Neutrophil (primary cell): ENCODE data around the gene NIF3L1.

ENCODE experiments used
- H3K27ac ChIP-seq: fragments of 200-600 bp; sonication (generic); 2 replicates; pipeline ENCODE4 v1.5.1; 2016; ENCODE audit warnings: mild to moderate bottlenecking, moderate library complexity
- H3K27me3 ChIP-seq: fragments of 200-600 bp; sonication (generic); 2 replicates; pipeline ENCODE4 v1.6.0; 2016; ENCODE audit warnings: mild to moderate bottlenecking
- H3K36me3 ChIP-seq: fragments of 200-600 bp; sonication (generic); 2 replicates; pipeline ENCODE4 v1.5.1; 2017
- H3K4me1 ChIP-seq, 2 experiments: fragments of 200-600 bp in 1 of 2; sonication (generic) in 1 of 2; 1 replicate in 1 of 2; 2 replicates in 1 of 2; pipeline versions ENCODE4 v1.5.1 to v1.6.1; 2013 to 2016; ENCODE audit warnings: low read depth in 1 of 2, low read length in 1 of 2, mild to moderate bottlenecking in 1 of 2, moderate library complexity in 1 of 2; ENCODE audit not compliant: control insufficient read depth in 1 of 2, insufficient read depth in 1 of 2
- H3K4me3 ChIP-seq, 2 experiments: fragments of 200-600 bp in 1 of 2; sonication (generic) in 1 of 2; 1 replicate in 1 of 2; 2 replicates in 1 of 2; pipeline ENCODE4 v1.5.1; 2013 to 2016; ENCODE audit warnings: low read depth in 1 of 2, low read length in 1 of 2, mild to moderate bottlenecking in 1 of 2, moderate library complexity in 1 of 2
- H3K9me3 ChIP-seq: fragments of 200-600 bp; sonication (generic); 2 replicates; pipeline ENCODE4 v1.5.1; 2016
- TF ChIP-seq, protein P1 (sequence below): fragments of 200-600 bp; sonication (generic); IDR thresholded peaks from 2 replicates; pipeline ENCODE4 v1.5.1; 2016; ENCODE audit warnings: antibody characterized with exemption

NIF3L1 gene

DNA sequence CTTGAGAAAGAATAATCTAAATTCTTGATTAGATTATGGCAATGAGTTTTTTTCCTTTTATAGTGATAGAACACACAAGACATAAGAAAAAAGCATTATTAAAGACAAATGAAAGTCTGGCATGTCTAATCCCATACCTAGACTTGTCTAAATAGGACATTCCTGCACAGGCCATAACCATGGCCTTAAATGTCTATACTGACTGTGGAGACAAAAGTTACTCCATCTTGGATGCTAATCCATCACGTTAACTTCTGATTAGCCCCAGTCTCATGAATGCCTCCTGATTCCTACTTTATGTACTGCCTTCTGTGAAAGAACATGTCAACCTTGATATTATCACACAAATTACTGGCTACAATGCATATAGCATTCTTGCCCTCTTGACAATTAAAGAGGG lies 50.7 kb downstream of the NIF3L1 start:
- TF ChIP-seq, protein P1, sequence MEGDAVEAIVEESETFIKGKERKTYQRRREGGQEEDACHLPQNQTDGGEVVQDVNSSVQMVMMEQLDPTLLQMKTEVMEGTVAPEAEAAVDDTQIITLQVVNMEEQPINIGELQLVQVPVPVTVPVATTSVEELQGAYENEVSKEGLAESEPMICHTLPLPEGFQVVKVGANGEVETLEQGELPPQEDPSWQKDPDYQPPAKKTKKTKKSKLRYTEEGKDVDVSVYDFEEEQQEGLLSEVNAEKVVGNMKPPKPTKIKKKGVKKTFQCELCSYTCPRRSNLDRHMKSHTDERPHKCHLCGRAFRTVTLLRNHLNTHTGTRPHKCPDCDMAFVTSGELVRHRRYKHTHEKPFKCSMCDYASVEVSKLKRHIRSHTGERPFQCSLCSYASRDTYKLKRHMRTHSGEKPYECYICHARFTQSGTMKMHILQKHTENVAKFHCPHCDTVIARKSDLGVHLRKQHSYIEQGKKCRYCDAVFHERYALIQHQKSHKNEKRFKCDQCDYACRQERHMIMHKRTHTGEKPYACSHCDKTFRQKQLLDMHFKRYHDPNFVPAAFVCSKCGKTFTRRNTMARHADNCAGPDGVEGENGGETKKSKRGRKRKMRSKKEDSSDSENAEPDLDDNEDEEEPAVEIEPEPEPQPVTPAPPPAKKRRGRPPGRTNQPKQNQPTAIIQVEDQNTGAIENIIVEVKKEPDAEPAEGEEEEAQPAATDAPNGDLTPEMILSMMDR: no peak
- Histone ChIP-seq H3K36me3 (peaks cover 46% of the 10 kb centered on the region), H3K9me3 (no peaks in the 10 kb centered on the region)

DNA sequence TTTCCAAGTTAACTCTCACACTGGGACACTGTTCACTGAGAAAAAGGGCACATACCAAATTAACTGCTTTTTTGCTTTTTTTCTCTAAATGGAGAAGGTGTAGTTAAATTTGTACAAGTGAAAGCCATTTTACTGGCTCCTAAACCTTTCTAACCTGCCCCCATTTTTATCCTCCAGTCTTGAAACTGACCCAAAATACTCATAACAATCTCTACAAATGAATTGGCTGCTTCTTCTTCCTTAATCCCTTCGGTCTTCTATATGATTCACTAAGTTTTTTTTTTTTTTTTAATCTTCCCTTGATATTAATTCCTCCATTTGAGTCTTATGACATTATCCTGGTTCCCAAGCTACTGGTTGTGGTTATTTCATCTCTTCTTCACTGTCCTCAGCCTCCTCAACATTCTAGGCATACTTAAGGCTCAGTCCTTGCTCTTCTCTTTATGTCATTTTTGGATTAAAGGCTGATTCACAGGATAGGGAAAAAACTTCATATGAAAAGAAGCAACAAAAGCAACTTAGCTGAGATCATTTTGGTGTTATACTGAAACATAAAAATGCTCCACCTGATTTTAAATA lies 54.4 kb downstream of the NIF3L1 start:
- H3K4me3 ChIP-seq: no peak overlapping the region
- H3K4me1 ChIP-seq: no peaks in the 10 kb centered on the region
- peaks cover 58% of the 10 kb centered on the region for H3K36me3 ChIP-seq
- no peaks in the 10 kb centered on the region for H3K27me3 ChIP-seq
- H3K27ac ChIP-seq: no peak overlapping the region
- H3K9me3 ChIP-seq: no peaks in the 10 kb centered on the region
- TF ChIP-seq, protein P1: no peak

More for the DNA sequence above, 50.7 kb downstream of the NIF3L1 start:
- Histone ChIP-seq H3K4me3 (no peak overlapping the region), H3K27me3 (no peaks in the 10 kb centered on the region), H3K4me1 (no peaks in the 10 kb centered on the region), H3K27ac (no peak overlapping the region)

DNA sequence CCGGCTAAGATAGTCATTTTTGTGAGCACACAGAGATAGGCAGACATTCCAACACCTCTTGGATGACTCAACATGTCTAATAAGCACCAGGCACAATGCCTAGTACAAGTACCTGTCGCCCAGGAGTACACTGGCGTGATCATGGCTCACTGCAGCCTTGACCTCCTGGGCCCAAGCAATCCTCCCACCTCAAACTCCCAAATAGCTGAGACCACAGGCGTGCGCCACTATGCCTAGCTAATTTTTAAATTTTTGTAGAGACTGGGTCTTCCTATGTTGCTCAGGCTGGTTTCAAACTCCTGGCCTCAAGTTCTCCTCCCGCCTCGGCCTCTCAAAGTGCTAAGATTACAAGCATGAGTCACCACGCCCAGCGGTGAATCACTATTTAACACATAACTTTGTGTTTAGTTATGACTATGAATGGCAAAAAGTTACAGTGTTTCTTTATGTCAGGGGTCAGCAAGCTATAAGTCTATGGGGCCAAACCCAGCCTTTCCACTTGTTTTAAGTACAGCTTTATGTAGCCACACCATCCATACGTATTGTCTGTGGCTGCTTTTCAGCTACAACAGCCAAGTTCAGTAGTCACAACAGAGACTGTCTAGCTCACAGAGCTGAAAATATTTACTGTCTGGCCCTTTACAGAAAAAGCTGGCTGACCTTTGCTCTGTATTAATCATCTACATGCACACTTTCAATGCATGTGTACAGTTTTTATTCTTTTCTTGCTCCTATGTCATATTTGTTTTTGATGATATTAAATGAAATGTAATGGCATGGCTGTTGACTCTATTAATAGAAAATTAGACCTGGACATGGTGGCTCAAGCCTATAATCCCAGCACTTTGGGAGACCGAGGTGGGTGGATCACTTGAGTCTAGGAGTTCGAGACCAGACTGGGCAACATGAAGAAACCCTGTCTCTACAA lies 55.6 kb downstream of the NIF3L1 start:
- H3K36me3 ChIP-seq: peaks cover 59% of the 10 kb centered on the region
- H3K9me3 ChIP-seq: no peaks in the 10 kb centered on the region
- H3K4me1 ChIP-seq: no peaks in the 10 kb centered on the region
- H3K4me3 ChIP-seq: no peak overlapping the region
- TF ChIP-seq, protein P1: no peak
- H3K27ac ChIP-seq: no peak overlapping the region
- no peaks in the 10 kb centered on the region for H3K27me3 ChIP-seq

DNA sequence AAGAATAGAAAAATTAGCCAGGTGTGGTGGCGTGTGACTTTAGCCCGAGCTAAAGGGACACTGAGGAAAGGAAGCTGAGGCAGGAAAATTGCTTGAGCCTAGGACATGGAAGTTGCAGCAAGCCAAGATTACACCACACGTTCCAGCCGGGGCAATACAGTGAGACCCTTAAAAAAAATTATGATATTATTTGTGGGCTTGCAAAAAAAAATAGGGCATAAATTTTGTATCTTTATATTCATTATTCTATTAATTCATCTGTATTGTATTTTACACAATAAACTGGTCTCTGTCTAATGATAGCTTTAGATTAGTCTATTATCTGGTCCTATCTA lies 56.2 kb downstream of the NIF3L1 start:
- Histone ChIP-seq H3K27ac (no peak overlapping the region), H3K27me3 (no peaks in the 10 kb centered on the region), H3K4me3 (no peak overlapping the region), H3K9me3 (no peaks in the 10 kb centered on the region), H3K4me1 (no peaks in the 10 kb centered on the region), H3K36me3 (peaks cover 59% of the 10 kb centered on the region)
- TF ChIP-seq, protein P1: no peak

DNA sequence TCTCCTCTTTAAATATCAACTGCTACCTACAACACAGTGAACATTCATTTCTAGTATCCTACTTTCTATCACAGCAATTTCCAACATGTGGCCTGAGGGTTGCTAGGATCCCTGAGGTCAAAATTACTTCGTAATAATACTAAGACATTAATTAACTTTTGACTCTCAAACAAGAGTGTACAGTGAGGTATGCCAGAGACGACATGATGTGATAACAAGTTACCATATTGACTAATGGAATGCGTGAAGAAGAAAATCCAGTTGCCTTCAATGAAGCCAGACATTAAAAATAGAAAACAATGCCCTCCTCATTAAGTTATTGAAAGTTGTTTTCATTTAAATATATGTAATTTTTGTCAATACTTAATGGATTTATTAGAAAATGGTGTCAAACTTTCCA lies 61.2 kb downstream of the NIF3L1 start:
- Histone ChIP-seq H3K4me3 (no peak overlapping the region), H3K36me3 (peaks cover 56% of the 10 kb centered on the region)
- TF ChIP-seq, protein P1: no peak

More for the DNA sequence above, 61.2 kb downstream of the NIF3L1 start:
- H3K27me3 ChIP-seq: no peaks in the 10 kb centered on the region
- H3K27ac ChIP-seq: no peak overlapping the region
- no peaks in the 10 kb centered on the region for H3K9me3 ChIP-seq
- no peaks in the 10 kb centered on the region for H3K4me1 ChIP-seq
